ENCODE results near the gene TNS3. TPM values are rescaled to one million over a fixed set of nuclear protein-coding genes. Genes with fewer than 3 reads are reported as not detected.
"Not testable (repeated sequence)": the region's sequence is repeated elsewhere in the genome, so short reads cannot be mapped to it uniquely, and the experiment has no call there.

The TNS3 gene
- total RNA-seq, 1 experiment from 2014 or later, result 27.6 TPM

GRCh38 chr7:47541485-47541884 lies 40.4 kb downstream of the TNS3 start:
- H3K9me3 ChIP-seq, H3K4me3 ChIP-seq, H3K27me3 ChIP-seq, H3K36me3 ChIP-seq, DNase-seq: not testable (repeated sequence)

GRCh38 chr7:47540387-47541350 lies 41.2 kb downstream of the TNS3 start:
- DNase-seq, result no peak
- Histone ChIP-seq H3K4me3 (no peak overlapping the region), H3K36me3 (no peaks in the 10 kb centered on the region; the same call in 1 of the 2 replicates), H3K9me3 (no peaks in the 10 kb centered on the region), H3K27me3 (no peaks in the 10 kb centered on the region)

GRCh38 chr7:47540053-47540386 lies 41.9 kb downstream of the TNS3 start:
- Histone ChIP-seq H3K4me3 (no peak overlapping the region), H3K27me3 (no peaks in the 10 kb centered on the region), H3K9me3 (no peaks in the 10 kb centered on the region), H3K36me3 (no peaks in the 10 kb centered on the region; the same call in 1 of the 2 replicates)
- no peak for DNase-seq

GRCh38 chr7:47539398-47540052 lies 42.4 kb downstream of the TNS3 start:
- no peaks in the 10 kb centered on the region for H3K9me3 ChIP-seq
- DNase-seq, result no peak
- no peaks in the 10 kb centered on the region; the same call in 1 of the 2 replicates for H3K36me3 ChIP-seq
- H3K4me3 ChIP-seq, result no peak overlapping the region
- H3K27me3 ChIP-seq, result no peaks in the 10 kb centered on the region

- H3K4me3 ChIP-seq, result no peak overlapping the region
- no peaks in the 10 kb centered on the region for H3K9me3 ChIP-seq
- H3K36me3 ChIP-seq, result no peaks in the 10 kb centered on the region; the same call in 1 of the 2 replicates
- H3K27me3 ChIP-seq, result no peaks in the 10 kb centered on the region
- no peak for DNase-seq
Measured at GRCh38 chr7:47538846-47539311, 43.0 kb downstream of the TNS3 start.

- no peak overlapping the region for H3K4me3 ChIP-seq
- H3K9me3 ChIP-seq, result no peaks in the 10 kb centered on the region
- peaks cover 2% of the 10 kb centered on the region; the same call in 1 of the 2 replicates for H3K36me3 ChIP-seq
- no peak for DNase-seq
- H3K27me3 ChIP-seq, result no peaks in the 10 kb centered on the region
Measured at GRCh38 chr7:47537716-47538675, 43.9 kb downstream of the TNS3 start.

GRCh38 chr7:47536661-47537611 lies 45.0 kb downstream of the TNS3 start:
- Histone ChIP-seq H3K27me3 (no peaks in the 10 kb centered on the region), H3K36me3 (peaks cover 2% of the 10 kb centered on the region; the same call in 1 of the 2 replicates), H3K9me3 (no peaks in the 10 kb centered on the region), H3K4me3 (no peak overlapping the region)
- no peak for DNase-seq

- no peaks in the 10 kb centered on the region for H3K27me3 ChIP-seq
- no peaks in the 10 kb centered on the region for H3K9me3 ChIP-seq
- no peak overlapping the region for H3K4me3 ChIP-seq
- H3K36me3 ChIP-seq, result peaks cover 2% of the 10 kb centered on the region; the same call in 1 of the 2 replicates
- DNase-seq, result no peak
Measured at GRCh38 chr7:47535704-47536628, 45.9 kb downstream of the TNS3 start.

- Histone ChIP-seq H3K36me3 (peaks cover 5% of the 10 kb centered on the region; the same call in 1 of the 2 replicates), H3K27me3 (no peaks in the 10 kb centered on the region), H3K4me3 (no peak overlapping the region), H3K9me3 (no peaks in the 10 kb centered on the region)
- DNase-seq, result no peak
Measured at GRCh38 chr7:47535035-47535703, 46.7 kb downstream of the TNS3 start.

- H3K36me3 ChIP-seq, result peaks cover 10% of the 10 kb centered on the region
- no peak for DNase-seq
- no peak overlapping the region for H3K4me3 ChIP-seq
- no peaks in the 10 kb centered on the region for H3K9me3 ChIP-seq
- H3K27me3 ChIP-seq, result no peaks in the 10 kb centered on the region
Measured at GRCh38 chr7:47534322-47535034, 47.4 kb downstream of the TNS3 start.

GRCh38 chr7:47531584-47532492 lies 50.1 kb downstream of the TNS3 start:
- no peak overlapping the region for H3K4me3 ChIP-seq
- no peak for DNase-seq
- H3K9me3 ChIP-seq, result no peaks in the 10 kb centered on the region
- peaks cover 27% of the 10 kb centered on the region for H3K36me3 ChIP-seq
- H3K27me3 ChIP-seq, result no peaks in the 10 kb centered on the region

GRCh38 chr7:47529826-47530555 lies 51.9 kb downstream of the TNS3 start:
- Histone ChIP-seq H3K36me3 (peaks cover 36% of the 10 kb centered on the region), H3K27me3 (no peaks in the 10 kb centered on the region), H3K4me3 (no peak overlapping the region), H3K9me3 (no peaks in the 10 kb centered on the region)
- no peak for DNase-seq
